Body of pancreas (tissue), 4 donors: Measurements from ENCODE around the gene LRFN4.

Source experiments
- POLR2A ChIP-seq, 3 donors: fragments of 450-650 bp; IDR thresholded peaks; one replicate each; pipeline ENCODE4 v1.6.1; 2016; ENCODE audit warnings: antibody characterized with exemption in 3 of 3, mild to moderate bottlenecking in 2 of 3
- TF ChIP-seq, protein P1 (sequence below), 7 experiments: fragments of 450-650 bp in 4 of 7; fragments of 200-600 bp in 3 of 7; sonication (generic) in 3 of 7; IDR thresholded peaks; one replicate each; pipeline ENCODE4 v1.5.1; 2016 to 2019; ENCODE audit warnings: antibody characterized with exemption in 7 of 7

DNA sequence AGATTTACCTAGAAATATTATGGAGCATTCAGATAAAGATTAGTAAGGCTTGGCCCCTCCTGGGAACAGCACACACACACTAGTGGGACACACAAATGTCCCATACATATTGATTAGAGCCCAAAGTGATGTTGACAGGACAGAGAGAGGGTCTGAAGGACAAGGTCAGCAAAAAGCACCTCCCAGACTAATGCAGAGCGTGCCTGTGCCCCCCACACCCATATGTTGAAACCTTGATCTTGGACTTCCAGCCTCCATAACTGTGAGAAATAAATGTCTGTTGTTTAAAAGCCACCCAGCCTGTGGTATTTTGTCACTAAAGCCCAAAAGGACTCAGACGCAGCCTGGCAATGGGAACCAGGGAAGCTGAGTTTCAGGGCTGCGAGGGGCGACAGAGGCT lies 27.6 kb downstream of the LRFN4 start:
- TF ChIP-seq, protein P1, sequence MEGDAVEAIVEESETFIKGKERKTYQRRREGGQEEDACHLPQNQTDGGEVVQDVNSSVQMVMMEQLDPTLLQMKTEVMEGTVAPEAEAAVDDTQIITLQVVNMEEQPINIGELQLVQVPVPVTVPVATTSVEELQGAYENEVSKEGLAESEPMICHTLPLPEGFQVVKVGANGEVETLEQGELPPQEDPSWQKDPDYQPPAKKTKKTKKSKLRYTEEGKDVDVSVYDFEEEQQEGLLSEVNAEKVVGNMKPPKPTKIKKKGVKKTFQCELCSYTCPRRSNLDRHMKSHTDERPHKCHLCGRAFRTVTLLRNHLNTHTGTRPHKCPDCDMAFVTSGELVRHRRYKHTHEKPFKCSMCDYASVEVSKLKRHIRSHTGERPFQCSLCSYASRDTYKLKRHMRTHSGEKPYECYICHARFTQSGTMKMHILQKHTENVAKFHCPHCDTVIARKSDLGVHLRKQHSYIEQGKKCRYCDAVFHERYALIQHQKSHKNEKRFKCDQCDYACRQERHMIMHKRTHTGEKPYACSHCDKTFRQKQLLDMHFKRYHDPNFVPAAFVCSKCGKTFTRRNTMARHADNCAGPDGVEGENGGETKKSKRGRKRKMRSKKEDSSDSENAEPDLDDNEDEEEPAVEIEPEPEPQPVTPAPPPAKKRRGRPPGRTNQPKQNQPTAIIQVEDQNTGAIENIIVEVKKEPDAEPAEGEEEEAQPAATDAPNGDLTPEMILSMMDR (IDR thresholded peaks at IDR 0.05), result no peak
- TF ChIP-seq POLR2A (IDR thresholded peaks at IDR 0.05), result no peak
